Measurements from ENCODE around the gene AQR. TPM values are rescaled to one million over a fixed set of nuclear protein-coding genes. Genes with fewer than 3 reads are reported as not detected.

Gene AQR
- total and polyA plus RNA-seq, 9 donors = 9.2 to 32.4 (median 27.5) TPM

- Histone ChIP-seq H3K27ac (no peak overlapping the region), H3K4me1 (ENCODE audit: insufficient read depth) (no peaks in the 10 kb centered on the region), H3K4me3 (no peak overlapping the region), H3K36me3 (no peaks in the 10 kb centered on the region), H3K27me3 (no peaks in the 10 kb centered on the region), H3K9me3 (no peaks in the 10 kb centered on the region)
- intact Hi-C loops (cut with DNase I) = no loop called here
- TF ChIP-seq CTCF (IDR thresholded peaks at IDR 0.05) (no peak), POLR2A (IDR thresholded peaks at IDR 0.05) (no peak), EP300 (IDR thresholded peaks at IDR 0.05) (no peak)
- no peak for DNase-seq
Measured at GRCh38 chr15:34841262-34841725, 128.2 kb downstream of the AQR start.

GRCh38 chr15:34838282-34838681, 131.3 kb downstream of the AQR start:
- no peaks in the 10 kb centered on the region for H3K27me3 ChIP-seq
- 94 to 98% (median 95%) methylated on average over 3 of the region's 3 CpGs for WGBS, 3 donors
- no peaks in the 10 kb centered on the region for H3K9me3 ChIP-seq
- no peak for DNase-seq
- no peaks in the 10 kb centered on the region for H3K36me3 ChIP-seq
- H3K27ac ChIP-seq = no peak overlapping the region
- intact Hi-C loops (cut with DNase I) = no loop called here
- H3K4me1 ChIP-seq (ENCODE audit: insufficient read depth) = no peaks in the 10 kb centered on the region
- H3K4me3 ChIP-seq = no peak overlapping the region
- no peak for TF ChIP-seq CTCF (IDR thresholded peaks at IDR 0.05)
- no peak for TF ChIP-seq EP300 (IDR thresholded peaks at IDR 0.05)
- no peak for TF ChIP-seq POLR2A (IDR thresholded peaks at IDR 0.05)

GRCh38 chr15:34837246-34838016, 132.1 kb downstream of the AQR start:
- 67 to 72% (median 70%) methylated on average over 6 of the region's 6 CpGs for WGBS, 3 donors
- Histone ChIP-seq H3K4me3 (no peak overlapping the region), H3K27ac (no peak overlapping the region), H3K4me1 (ENCODE audit: insufficient read depth) (no peaks in the 10 kb centered on the region), H3K27me3 (no peaks in the 10 kb centered on the region), H3K36me3 (no peaks in the 10 kb centered on the region), H3K9me3 (no peaks in the 10 kb centered on the region)
- intact Hi-C loops (cut with DNase I) = no loop called here
- no peak for TF ChIP-seq EP300 (IDR thresholded peaks at IDR 0.05)
- no peak for TF ChIP-seq CTCF (IDR thresholded peaks at IDR 0.05)
- no peak for TF ChIP-seq POLR2A (IDR thresholded peaks at IDR 0.05)
- no peak for DNase-seq

- no peak overlapping the region for H3K27ac ChIP-seq
- TF ChIP-seq CTCF (IDR thresholded peaks at IDR 0.05) (no peak), POLR2A (IDR thresholded peaks at IDR 0.05) (no peak), EP300 (IDR thresholded peaks at IDR 0.05) (no peak)
- 76 to 82% (median 76%) methylated on average over 5 of the region's 5 CpGs for WGBS, 3 donors
- no peaks in the 10 kb centered on the region for H3K36me3 ChIP-seq
- no peak overlapping the region for H3K4me3 ChIP-seq
- no peaks in the 10 kb centered on the region for H3K9me3 ChIP-seq
- DNase-seq = no peak
- H3K4me1 ChIP-seq (ENCODE audit: insufficient read depth) = no peaks in the 10 kb centered on the region
- no peaks in the 10 kb centered on the region for H3K27me3 ChIP-seq
- intact Hi-C loops (cut with DNase I) = no loop called here
Measured at GRCh38 chr15:34828145-34828911, 141.2 kb downstream of the AQR start.

All from ovary (tissue), 9 donors.